Measurements from ENCODE around the gene CCDC7. TPM values are rescaled to one million over a fixed set of nuclear protein-coding genes. Genes with fewer than 3 reads are reported as not detected.
"Not testable (repeated sequence)": the region's sequence is repeated elsewhere in the genome, so short reads cannot be mapped to it uniquely, and the experiment has no call there.

The CCDC7 gene
- total RNA-seq, 4 donors from 2014 or later, result 34.1 to 114 (median 93.6) TPM

DNA sequence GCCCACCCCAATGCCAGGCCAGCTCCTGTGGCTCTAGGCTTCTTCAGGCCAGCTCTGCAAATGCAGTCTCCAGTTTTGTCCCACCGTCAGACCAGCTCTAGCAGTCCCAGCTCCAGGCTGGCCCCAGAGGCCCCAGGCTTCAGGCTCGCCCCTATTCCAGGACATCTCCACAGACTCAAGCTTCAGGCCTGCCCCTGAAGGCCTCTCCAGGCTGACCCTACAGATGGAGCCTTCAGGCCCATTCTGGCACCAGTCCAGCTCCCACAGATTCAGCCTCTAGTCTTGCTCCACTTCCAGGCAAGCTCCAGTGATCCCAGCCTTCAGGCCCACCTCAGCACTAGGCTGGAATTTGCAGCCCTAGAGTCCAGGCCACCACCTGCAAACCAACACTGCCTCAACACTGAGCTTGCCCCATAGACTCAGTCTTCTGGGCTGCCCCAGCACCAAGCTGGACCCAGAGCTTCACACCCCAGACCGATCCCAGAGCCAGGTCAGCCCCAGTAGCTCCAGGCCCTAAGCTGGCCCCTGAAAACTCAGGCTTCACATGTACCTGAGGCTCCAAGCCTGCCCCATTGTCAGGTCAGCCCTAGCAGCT, 341.8 kb downstream of the CCDC7 start:
- TF ChIP-seq, protein P1, sequence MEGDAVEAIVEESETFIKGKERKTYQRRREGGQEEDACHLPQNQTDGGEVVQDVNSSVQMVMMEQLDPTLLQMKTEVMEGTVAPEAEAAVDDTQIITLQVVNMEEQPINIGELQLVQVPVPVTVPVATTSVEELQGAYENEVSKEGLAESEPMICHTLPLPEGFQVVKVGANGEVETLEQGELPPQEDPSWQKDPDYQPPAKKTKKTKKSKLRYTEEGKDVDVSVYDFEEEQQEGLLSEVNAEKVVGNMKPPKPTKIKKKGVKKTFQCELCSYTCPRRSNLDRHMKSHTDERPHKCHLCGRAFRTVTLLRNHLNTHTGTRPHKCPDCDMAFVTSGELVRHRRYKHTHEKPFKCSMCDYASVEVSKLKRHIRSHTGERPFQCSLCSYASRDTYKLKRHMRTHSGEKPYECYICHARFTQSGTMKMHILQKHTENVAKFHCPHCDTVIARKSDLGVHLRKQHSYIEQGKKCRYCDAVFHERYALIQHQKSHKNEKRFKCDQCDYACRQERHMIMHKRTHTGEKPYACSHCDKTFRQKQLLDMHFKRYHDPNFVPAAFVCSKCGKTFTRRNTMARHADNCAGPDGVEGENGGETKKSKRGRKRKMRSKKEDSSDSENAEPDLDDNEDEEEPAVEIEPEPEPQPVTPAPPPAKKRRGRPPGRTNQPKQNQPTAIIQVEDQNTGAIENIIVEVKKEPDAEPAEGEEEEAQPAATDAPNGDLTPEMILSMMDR (IDR thresholded peaks at IDR 0.05), result no peak
- TF ChIP-seq POLR2A (IDR thresholded peaks at IDR 0.05), result no peak
- Histone ChIP-seq H3K4me3 (no peak overlapping the region), H3K4me1 (no peaks in the 10 kb centered on the region), H3K27me3 (no peaks in the 10 kb centered on the region), H3K36me3 (no peaks in the 10 kb centered on the region), H3K9me3 (peaks cover 0 to 3% of the 10 kb centered on the region in 2 donors), H3K27ac (no peak overlapping the region)
- no peak for DNase-seq
- intact Hi-C loops (cut with DNase I; ENCODE audit: low total_unique reads), result no loop called here

DNA sequence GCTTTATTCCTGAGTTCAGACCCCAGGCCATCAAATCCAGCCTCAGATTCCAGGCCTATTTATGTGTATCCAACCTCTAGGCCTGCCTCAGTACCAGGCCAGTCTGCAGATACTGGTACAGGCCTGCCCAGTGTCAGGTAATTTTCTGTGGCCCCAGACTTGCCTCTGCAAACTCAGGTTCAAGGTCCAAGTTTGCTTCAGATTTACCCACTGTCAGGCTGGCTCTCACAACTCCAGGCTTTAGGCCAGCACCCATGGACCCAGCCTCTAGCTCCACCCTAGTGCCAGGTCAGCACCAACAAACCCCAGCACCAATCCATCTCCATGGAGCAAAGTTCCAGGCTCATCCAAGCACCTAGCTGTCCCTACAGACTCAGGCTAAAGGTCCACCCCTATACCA, 342.4 kb downstream of the CCDC7 start:
- no peaks in the 10 kb centered on the region for H3K4me1 ChIP-seq
- H3K36me3 ChIP-seq, result no peaks in the 10 kb centered on the region
- H3K27me3 ChIP-seq, result no peaks in the 10 kb centered on the region
- H3K27ac ChIP-seq, result no peak overlapping the region
- H3K4me3 ChIP-seq, result no peak overlapping the region
- no peak for DNase-seq
- H3K9me3 ChIP-seq, result peaks cover 0 to 3% of the 10 kb centered on the region in 2 donors
- TF ChIP-seq POLR2A (IDR thresholded peaks at IDR 0.05), result no peak
- TF ChIP-seq, protein P1 (IDR thresholded peaks at IDR 0.05), result no peak
- intact Hi-C loops (cut with DNase I; ENCODE audit: low total_unique reads), result no loop called here

DNA sequence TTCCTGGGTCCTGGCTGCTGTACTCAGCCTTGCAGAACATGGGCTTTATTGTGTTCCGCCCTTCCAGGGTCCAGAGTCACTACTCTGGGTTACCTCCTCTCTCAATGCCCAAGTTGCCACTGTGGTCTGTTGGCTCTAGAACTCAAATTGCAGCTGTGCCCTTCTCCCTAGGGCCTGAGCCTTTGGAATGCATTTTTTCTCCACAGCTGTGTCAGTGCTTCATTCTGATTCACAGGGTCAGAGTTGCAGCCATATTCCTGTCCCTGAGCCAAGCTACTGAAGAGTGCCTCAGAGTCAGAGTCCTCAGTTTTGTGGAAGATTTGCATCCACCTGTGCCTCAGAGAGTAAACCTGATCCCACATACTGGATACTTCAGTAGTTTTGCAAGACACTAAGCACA, 344.5 kb downstream of the CCDC7 start:
- Histone ChIP-seq H3K9me3 (peaks cover 0 to 3% of the 10 kb centered on the region in 2 donors), H3K4me1 (no peaks in the 10 kb centered on the region), H3K27ac (no peak overlapping the region), H3K36me3 (no peaks in the 10 kb centered on the region), H3K4me3 (no peak overlapping the region), H3K27me3 (no peaks in the 10 kb centered on the region)
- DNase-seq, result no peak
- intact Hi-C loops (cut with DNase I; ENCODE audit: low total_unique reads), result no loop called here
- TF ChIP-seq POLR2A (IDR thresholded peaks at IDR 0.05), result no peak
- TF ChIP-seq, protein P1 (IDR thresholded peaks at IDR 0.05), result no peak

DNA sequence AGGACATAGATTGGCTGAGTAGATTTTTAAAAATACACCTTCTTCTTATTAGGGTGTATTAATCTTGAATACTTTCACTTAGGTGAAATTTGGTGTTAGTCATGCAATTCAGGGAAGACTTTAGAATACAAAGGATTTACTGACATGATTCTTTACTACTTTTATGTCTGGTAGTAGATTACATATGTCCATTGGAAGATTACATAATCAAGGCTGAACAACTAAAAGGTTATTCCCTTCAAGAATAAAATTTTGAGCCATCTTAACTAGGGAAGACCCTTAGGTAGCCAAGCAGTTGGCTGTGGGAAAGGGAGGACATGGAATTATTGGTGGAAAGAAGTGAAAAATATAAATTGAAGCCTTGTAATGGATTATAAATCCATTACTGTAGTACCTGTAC, 347.1 kb downstream of the CCDC7 start:
- intact Hi-C loops (cut with DNase I; ENCODE audit: low total_unique reads), result no loop called here

DNA sequence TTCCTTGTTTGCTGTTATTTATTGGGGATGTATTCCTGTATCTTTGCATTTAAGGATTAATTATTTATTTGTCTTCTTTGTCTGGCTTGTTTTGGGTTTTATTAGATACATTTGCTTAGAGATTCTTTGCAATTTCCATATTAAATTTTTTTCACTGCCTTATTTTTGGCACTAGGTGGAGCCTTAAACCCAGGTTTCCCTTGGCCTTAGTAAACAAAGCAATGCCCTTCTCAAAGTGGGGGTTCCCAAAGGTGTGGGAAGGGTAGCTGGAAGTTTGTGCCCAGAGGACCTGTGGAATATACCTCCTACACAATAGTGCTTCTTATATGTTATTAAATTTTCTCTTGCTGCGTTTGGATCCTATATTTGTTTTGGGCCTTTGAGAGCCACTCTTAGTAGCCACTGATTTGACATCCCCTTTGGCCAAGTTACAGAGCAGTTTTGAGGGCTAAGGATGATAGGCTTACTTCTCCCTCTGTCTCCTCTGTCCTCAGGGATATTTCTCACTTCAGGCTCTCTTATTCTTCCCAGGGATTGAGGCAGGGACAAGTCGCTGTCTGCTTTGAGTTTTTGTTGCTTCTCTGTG, 349.8 kb downstream of the CCDC7 start:
- DNase-seq, result no peak
- Histone ChIP-seq H3K4me3 (no peak overlapping the region), H3K36me3 (no peaks in the 10 kb centered on the region), H3K27me3 (no peaks in the 10 kb centered on the region), H3K9me3 (no peaks in the 10 kb centered on the region), H3K4me1 (no peaks in the 10 kb centered on the region), H3K27ac (no peak overlapping the region)
- TF ChIP-seq, protein P1 (IDR thresholded peaks at IDR 0.05), result peak; percentile 68 to 80 (median 75)
- no peak for TF ChIP-seq POLR2A (IDR thresholded peaks at IDR 0.05)
- intact Hi-C loops (cut with DNase I; ENCODE audit: low total_unique reads), result loop anchor here (2.0 kb wide), 1 partner anchor 213 kb away; no protein-coding TSS in a partner anchor

More for the DNA sequence above, 347.1 kb downstream of the CCDC7 start:
- H3K4me3 ChIP-seq, result no peak overlapping the region
- H3K27me3 ChIP-seq, result no peaks in the 10 kb centered on the region
- no peaks in the 10 kb centered on the region for H3K9me3 ChIP-seq
- H3K36me3 ChIP-seq, result no peaks in the 10 kb centered on the region
- no peak for DNase-seq
- no peak for TF ChIP-seq POLR2A (IDR thresholded peaks at IDR 0.05)
- TF ChIP-seq, protein P1 (IDR thresholded peaks at IDR 0.05), result no peak
- H3K27ac ChIP-seq, result no peak overlapping the region
- H3K4me1 ChIP-seq, result no peaks in the 10 kb centered on the region

DNA sequence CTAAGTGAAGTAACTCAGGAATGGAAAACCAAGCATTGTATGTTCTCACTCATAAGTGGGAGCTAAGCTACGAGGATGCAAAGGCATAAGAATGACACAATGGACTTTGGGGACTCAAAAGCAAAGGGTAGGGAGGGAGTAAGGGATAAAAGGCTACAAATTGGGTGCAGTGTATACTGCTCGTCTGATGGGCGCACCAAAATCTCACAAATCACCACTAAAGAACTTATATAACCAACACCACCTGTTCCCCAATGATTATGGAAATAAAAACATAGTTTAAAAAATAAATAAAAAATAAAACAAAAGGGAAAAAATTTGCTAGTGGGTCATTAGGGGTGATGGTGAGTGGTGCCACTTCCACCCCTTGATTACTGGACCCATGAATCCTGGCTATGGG, 351.5 kb downstream of the CCDC7 start:
- H3K9me3 ChIP-seq, result not testable (repeated sequence)

More for the DNA sequence above, 351.5 kb downstream of the CCDC7 start:
- DNase-seq; H3K36me3 ChIP-seq; H3K4me3 ChIP-seq; intact Hi-C loops (cut with DNase I; ENCODE audit: low total_unique reads); H3K27me3 ChIP-seq; H3K27ac ChIP-seq; H3K4me1 ChIP-seq: not testable (repeated sequence)
